B cell (primary cell): Measurements from ENCODE around the gene NBDY.

ENCODE experiments used
- EZH2 ChIP-seq: IDR thresholded peaks from 2 replicates; pipeline ENCODE4 v1.6.1; 2012; ENCODE audit warnings: borderline replicate concordance, low read depth, mild to moderate bottlenecking, moderate library complexity, low read length; ENCODE audit not compliant: insufficient read depth, poor library complexity, severe bottlenecking
- TF ChIP-seq, protein P1 (sequence below): fragments of 200-600 bp; IDR thresholded peaks from one replicate; pipeline ENCODE4 v1.8.0; 2022; ENCODE audit warnings: antibody characterized with exemption, mild to moderate bottlenecking

DNA sequence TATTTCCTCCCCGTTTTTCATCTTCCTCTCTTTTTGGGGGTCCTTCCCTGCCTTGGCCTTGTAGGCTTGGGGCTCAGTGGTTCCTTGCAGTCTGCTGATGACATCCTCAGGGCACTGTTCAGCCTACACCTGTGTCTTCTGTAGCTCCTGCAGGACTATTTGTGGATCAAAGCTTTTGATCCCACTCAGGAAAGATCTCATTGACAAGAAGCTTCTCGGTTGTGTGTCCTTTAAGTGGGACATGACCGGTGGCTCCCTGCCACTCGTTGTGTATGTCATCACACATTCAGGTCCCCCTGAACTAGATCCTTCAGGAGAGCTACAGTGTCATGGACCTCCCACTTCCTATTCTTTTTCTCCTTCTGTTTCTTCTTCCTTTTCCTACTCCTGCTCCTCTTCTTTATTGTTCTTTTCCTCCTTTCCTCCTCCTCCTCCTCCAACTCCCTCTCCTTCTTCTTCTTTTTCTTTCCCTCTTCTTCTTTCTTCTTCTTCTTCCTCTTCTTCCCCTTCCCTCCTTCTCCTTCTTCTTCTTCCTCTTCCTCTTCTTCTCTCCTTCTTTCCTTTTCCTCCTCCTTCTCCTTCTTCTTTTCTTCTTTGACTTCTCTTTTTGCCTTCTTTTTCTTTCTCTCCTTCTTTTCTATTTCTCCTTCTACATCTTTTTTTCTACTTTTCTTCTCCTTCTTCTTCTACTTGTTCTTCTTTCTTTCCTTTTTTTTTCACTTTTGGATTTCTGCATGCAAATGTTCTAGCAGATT is 67.8 kb downstream of the NBDY start:
- TF ChIP-seq, protein P1, sequence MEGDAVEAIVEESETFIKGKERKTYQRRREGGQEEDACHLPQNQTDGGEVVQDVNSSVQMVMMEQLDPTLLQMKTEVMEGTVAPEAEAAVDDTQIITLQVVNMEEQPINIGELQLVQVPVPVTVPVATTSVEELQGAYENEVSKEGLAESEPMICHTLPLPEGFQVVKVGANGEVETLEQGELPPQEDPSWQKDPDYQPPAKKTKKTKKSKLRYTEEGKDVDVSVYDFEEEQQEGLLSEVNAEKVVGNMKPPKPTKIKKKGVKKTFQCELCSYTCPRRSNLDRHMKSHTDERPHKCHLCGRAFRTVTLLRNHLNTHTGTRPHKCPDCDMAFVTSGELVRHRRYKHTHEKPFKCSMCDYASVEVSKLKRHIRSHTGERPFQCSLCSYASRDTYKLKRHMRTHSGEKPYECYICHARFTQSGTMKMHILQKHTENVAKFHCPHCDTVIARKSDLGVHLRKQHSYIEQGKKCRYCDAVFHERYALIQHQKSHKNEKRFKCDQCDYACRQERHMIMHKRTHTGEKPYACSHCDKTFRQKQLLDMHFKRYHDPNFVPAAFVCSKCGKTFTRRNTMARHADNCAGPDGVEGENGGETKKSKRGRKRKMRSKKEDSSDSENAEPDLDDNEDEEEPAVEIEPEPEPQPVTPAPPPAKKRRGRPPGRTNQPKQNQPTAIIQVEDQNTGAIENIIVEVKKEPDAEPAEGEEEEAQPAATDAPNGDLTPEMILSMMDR: no peak
- no peak for TF ChIP-seq EZH2
